Stimulated activated CD8-positive, alpha-beta memory T cell treated with anti-CD3 and anti-CD28 coated beads, Interleukin-4, amount 100 ng/mL, for 4 hours (primary cell): Measurements from ENCODE around the gene GRM7.
"Not testable (repeated sequence)": the region's sequence is repeated elsewhere in the genome, so short reads cannot be mapped to it uniquely, and the experiment has no call there.

Experiments used
- DNase-seq, 2 donors: peaks; one replicate each; pipeline ENCODE4 v3.0.0-alpha.2; 2020; ENCODE audit warnings: low read depth in 2 of 2, low spot score in 1 of 2

Gene GRM7

GRCh38 chr3:6860954-6861624, at the start of gene GRM7:
Gene GRM7, plus strand, starts transcription at chr3:6861115.
- no peak for DNase-seq

- no peak for DNase-seq
Measured at GRCh38 chr3:6821411-6821810, 39.5 kb upstream of the GRM7 start.

- no peak for DNase-seq
Measured at GRCh38 chr3:6825524-6825923, 35.4 kb upstream of the GRM7 start.

- no peak for DNase-seq
Measured at GRCh38 chr3:6827453-6827852, 33.5 kb upstream of the GRM7 start.

- no peak for DNase-seq
Measured at GRCh38 chr3:6844723-6845122, 16.2 kb upstream of the GRM7 start.

- no peak for DNase-seq
Measured at GRCh38 chr3:6854184-6854583, 6.7 kb upstream of the GRM7 start.

- DNase-seq: no peak
Measured at GRCh38 chr3:6857510-6857909, 3.4 kb upstream of the GRM7 start.

GRCh38 chr3:6860149-6860953, 564 bp upstream of the GRM7 start:
- DNase-seq: no peak

GRCh38 chr3:6861625-6862000, 698 bp downstream of the GRM7 start:
- DNase-seq: no peak

- DNase-seq: no peak
Measured at GRCh38 chr3:6862041-6862879, 1.3 kb downstream of the GRM7 start.

- no peak for DNase-seq
Measured at GRCh38 chr3:6862880-6863195, 1.9 kb downstream of the GRM7 start.

GRCh38 chr3:6867269-6867668, 6.4 kb downstream of the GRM7 start:
- DNase-seq: no peak

GRCh38 chr3:6878731-6879130, 17.8 kb downstream of the GRM7 start:
- DNase-seq: no peak

- DNase-seq: no peak
Measured at GRCh38 chr3:6912240-6912639, 51.3 kb downstream of the GRM7 start.

- no peak for DNase-seq
Measured at GRCh38 chr3:6915898-6916297, 55.0 kb downstream of the GRM7 start.

- no peak for DNase-seq
Measured at GRCh38 chr3:6921066-6921465, 60.2 kb downstream of the GRM7 start.

GRCh38 chr3:6921876-6922275, 61.0 kb downstream of the GRM7 start:
- no peak for DNase-seq

- DNase-seq: no peak
Measured at GRCh38 chr3:6928064-6928463, 67.1 kb downstream of the GRM7 start.

GRCh38 chr3:6929918-6930317, 69.0 kb downstream of the GRM7 start:
- no peak for DNase-seq

GRCh38 chr3:6935418-6935817, 74.5 kb downstream of the GRM7 start:
- DNase-seq: not testable (repeated sequence)

GRCh38 chr3:6935970-6936369, 75.1 kb downstream of the GRM7 start:
- DNase-seq: no peak

- no peak for DNase-seq
Measured at GRCh38 chr3:6962801-6963200, 101.9 kb downstream of the GRM7 start.
